GM08714 (cell line): ENCODE results near the gene PDE6G.

ENCODE experiments used
- H3K4me3 ChIP-seq: fragments of 200-500 bp; sonication (Bioruptor generic); 2 replicates; pipeline ENCODE4 v1.5.1; 2014; ENCODE audit warnings: mild to moderate bottlenecking, low read length, inconsistent platforms
- ZNF274 ChIP-seq: IDR thresholded peaks from 2 replicates; pipeline ENCODE4 v1.6.1; 2012; ENCODE audit warnings: mild to moderate bottlenecking, low read depth, low read length

Gene PDE6G

GRCh38 chr17:81609541-81610311 is 46.6 kb downstream of the PDE6G start:
- no peak overlapping the region for H3K4me3 ChIP-seq
- TF ChIP-seq ZNF274, result no peak

- TF ChIP-seq ZNF274, result no peak
- H3K4me3 ChIP-seq, result no peak overlapping the region
Measured at GRCh38 chr17:81608605-81609004, 47.7 kb downstream of the PDE6G start.

- TF ChIP-seq ZNF274, result no peak
- H3K4me3 ChIP-seq, result no peak overlapping the region
Measured at GRCh38 chr17:81608082-81608481, 48.3 kb downstream of the PDE6G start.

- H3K4me3 ChIP-seq, result no peak overlapping the region
- no peak for TF ChIP-seq ZNF274
Measured at GRCh38 chr17:81607431-81607830, 48.9 kb downstream of the PDE6G start.

- no peak overlapping the region for H3K4me3 ChIP-seq
- no peak for TF ChIP-seq ZNF274
Measured at GRCh38 chr17:81603846-81604610, 52.3 kb downstream of the PDE6G start.

GRCh38 chr17:81601525-81602120 is 54.7 kb downstream of the PDE6G start:
- no peak for TF ChIP-seq ZNF274
- no peak overlapping the region for H3K4me3 ChIP-seq
